ENCODE measurements around the gene PDP2.
"Not testable (repeated sequence)": the region's sequence is repeated elsewhere in the genome, so short reads cannot be mapped to it uniquely, and the experiment has no call there.

Gene PDP2

DNA sequence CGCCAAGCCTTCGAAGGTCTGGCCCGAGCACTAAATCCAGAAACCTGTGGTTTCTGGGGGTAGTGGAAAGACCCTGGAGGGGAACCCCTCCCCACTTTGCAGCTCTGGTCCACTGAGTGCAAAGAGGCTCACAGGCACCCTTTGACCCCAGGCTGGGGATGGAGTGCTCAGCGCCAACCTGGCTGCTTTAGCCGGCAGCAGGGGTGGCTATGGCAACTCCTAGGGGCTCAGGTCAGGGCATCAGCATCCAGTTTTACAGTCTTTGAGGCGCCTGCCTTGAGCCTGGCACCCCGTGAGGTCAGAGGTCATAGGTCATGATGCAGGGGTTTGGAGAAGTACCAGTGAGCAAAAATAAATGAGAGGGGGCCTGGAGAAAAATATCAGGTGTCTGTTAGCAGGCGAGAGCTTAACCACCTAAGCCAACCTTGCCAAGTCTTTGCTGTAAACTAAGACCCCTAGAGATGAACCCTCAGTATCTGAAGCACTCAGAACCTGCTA is 18.2 kb upstream of the PDP2 start:
- TF ChIP-seq, protein P1, sequence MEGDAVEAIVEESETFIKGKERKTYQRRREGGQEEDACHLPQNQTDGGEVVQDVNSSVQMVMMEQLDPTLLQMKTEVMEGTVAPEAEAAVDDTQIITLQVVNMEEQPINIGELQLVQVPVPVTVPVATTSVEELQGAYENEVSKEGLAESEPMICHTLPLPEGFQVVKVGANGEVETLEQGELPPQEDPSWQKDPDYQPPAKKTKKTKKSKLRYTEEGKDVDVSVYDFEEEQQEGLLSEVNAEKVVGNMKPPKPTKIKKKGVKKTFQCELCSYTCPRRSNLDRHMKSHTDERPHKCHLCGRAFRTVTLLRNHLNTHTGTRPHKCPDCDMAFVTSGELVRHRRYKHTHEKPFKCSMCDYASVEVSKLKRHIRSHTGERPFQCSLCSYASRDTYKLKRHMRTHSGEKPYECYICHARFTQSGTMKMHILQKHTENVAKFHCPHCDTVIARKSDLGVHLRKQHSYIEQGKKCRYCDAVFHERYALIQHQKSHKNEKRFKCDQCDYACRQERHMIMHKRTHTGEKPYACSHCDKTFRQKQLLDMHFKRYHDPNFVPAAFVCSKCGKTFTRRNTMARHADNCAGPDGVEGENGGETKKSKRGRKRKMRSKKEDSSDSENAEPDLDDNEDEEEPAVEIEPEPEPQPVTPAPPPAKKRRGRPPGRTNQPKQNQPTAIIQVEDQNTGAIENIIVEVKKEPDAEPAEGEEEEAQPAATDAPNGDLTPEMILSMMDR (IDR thresholded peaks at IDR 0.05; ENCODE audit: borderline replicate concordance, insufficient read depth, low read depth, low read length) = no peak
- no peak overlapping the region for H3K4me3 ChIP-seq (ENCODE audit: low read depth, low read length)

DNA sequence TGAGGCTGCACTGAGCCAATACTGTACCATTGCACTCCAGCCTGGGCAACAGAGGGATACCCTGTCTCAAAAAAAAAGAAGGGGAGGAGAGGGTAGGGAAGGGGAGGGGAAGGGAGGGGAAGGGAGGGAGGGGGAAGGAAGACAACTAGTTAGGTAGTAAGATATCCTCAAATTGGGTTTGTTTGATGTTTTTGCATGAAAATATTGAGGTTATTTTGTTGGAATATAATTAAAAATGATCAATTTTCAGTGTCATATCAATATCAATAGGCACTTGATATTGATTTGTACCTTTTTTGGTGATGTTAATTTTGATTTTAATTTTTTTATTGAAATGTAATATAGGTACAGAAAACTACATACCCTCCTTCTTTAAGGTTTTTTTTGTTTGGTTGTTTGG is 16.6 kb upstream of the PDP2 start:
- TF ChIP-seq, protein P1 (IDR thresholded peaks at IDR 0.05; ENCODE audit: borderline replicate concordance, insufficient read depth, low read depth, low read length) = no peak
- H3K4me3 ChIP-seq (ENCODE audit: low read depth, low read length) = no peak overlapping the region

DNA sequence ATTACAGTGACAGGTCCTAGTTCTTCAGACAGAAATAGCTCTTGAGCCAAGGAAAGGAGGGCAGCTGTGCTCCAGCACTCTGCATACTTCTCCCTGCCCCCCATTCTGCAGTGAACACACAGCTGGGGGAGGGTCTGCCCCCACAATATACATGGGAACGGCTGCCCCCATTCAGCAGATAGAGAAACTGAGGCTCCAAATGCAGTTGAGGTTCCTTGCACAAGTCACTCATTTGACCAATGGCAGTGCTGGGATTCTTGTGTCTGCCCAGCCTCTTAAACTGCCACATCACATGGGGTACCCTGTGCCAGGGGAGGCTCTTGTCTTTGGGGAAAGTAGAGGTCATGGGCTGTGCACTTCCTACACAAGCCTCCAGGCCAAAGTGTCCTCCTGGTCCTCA is 10.9 kb upstream of the PDP2 start:
- no peak overlapping the region for H3K4me3 ChIP-seq (ENCODE audit: low read depth, low read length)
- TF ChIP-seq, protein P1 (IDR thresholded peaks at IDR 0.05; ENCODE audit: borderline replicate concordance, insufficient read depth, low read depth, low read length) = no peak

DNA sequence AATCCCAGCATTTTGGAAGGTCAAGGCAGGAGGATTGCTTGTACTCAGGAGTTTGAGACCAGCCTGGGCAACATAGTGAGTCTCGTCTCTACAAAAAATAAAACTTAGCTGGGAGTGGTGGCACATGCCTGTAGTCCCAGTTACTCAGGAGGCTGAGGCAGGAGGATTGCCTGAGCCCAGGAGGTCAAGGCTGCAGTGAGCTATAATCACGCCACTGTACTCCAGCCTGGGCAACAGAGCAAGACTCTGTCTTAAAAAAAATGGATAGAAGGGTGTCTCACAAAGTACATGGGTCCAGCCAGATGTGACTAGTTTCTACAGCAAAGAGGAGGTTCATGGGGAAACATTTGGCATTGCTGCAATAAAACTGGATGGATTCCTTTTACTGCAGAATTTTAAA is 9.0 kb upstream of the PDP2 start:
- H3K4me3 ChIP-seq (ENCODE audit: low read depth, low read length) = not testable (repeated sequence)

DNA sequence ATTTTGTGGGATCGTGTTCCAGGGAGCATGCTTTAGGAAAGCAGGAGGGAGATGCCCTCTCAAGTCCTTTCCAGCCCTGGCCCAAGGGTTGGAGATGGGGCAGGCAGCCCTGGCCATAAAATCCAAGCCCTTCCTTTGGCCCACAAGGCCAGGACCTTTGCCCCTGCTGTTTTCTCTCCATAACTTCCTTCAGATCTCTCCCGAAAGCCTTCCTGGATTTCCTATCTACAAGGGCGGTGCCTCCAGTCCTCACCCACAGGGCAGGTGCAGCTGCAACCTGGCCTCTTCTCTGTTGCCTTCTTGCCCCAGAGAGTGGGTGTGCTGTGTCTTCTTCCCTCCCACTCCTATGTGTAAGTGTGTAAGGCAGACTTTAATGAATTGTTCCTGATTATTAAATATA is 8.5 kb upstream of the PDP2 start:
- TF ChIP-seq, protein P1 (IDR thresholded peaks at IDR 0.05; ENCODE audit: borderline replicate concordance, insufficient read depth, low read depth, low read length) = no peak
- H3K4me3 ChIP-seq (ENCODE audit: low read depth, low read length) = no peak overlapping the region

DNA sequence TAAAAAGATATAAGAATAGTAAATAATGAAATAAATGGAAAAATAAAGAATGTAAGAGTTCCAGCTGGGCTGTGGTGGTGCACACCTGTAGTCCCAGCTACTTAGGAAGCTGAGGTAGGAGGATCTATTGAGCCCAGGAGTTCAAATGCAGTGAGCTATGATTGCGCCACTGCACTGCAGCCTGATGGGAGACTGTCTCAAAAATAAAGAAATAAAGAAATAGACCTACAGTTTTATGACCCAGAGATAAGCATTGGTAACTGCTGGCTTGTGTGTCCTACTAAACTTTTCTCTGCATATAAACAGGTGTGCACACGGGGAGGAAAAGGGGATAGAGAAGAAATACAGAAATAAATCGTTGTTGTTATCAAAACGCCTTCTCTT is 7.8 kb upstream of the PDP2 start:
- peak overlapping the region; percentile 3 for H3K4me3 ChIP-seq (ENCODE audit: low read depth, low read length)
- TF ChIP-seq, protein P1 (IDR thresholded peaks at IDR 0.05; ENCODE audit: borderline replicate concordance, insufficient read depth, low read depth, low read length) = no peak

DNA sequence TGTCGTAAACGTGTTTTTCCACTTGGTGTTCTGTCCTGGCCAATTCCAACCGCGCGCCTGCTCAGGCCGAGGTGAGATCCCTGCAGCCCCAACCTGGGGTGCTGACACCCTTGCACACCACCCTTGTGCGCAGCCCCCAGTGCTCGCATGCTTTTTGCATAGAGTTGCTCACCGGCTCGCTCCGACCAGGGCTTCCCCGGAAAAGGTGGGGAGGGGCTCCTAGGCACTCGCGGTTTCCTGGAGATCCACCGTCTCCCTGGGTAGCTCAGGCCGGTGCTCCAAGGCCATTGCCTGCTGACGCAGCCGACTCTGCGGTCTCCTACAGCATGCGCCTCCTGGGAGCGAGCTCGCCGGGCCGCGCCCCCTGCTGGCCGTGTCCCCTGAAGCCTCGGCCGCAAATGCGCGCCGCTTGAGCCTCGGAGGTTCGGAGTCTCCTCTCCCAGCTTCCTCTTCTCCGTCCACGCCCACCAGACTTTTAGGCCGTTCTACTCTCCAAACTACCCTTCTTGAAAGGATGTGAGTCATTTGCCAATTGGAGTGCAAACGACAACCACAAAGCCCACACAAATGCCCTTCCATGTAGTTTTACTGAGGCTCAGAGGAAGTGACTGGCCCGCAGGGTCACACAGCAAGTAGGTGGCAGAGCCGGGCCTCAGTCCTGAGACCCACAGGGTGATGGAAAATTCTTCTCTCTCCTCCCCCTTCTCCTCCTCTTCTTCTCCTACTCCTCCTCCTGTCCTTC is 7.2 kb upstream of the PDP2 start:
- peak overlapping the region; percentile 12 for H3K4me3 ChIP-seq (ENCODE audit: low read depth, low read length)
- TF ChIP-seq, protein P1 (IDR thresholded peaks at IDR 0.05; ENCODE audit: borderline replicate concordance, insufficient read depth, low read depth, low read length) = peak; percentile 95

Measured in GM12875 (cell line).